Heart right ventricle (tissue), 16 donors: ENCODE measurements around the gene MT1B. TPM values are rescaled to one million over a fixed set of nuclear protein-coding genes. Genes with fewer than 3 reads are reported as not detected.

Experiments
- ATAC-seq, 8 donors: fragments of 200-7000 bp; cut with Tn5 transposase; one replicate each; pipeline ENCODE4 v1.9.1; 2020; ENCODE audit warnings: mild to moderate bottlenecking in 8 of 8, moderate library complexity in 8 of 8, moderate number of reproducible peaks in 1 of 8
- DNase-seq, 2 donors: peaks; one replicate each; pipeline ENCODE4 v3.0.0-alpha.2; 2020
- H3K27ac ChIP-seq, 10 donors: fragments of 200-600 bp; sonication (generic) in 2 of 10; one replicate each; pipeline versions ENCODE4 v1.5.0 to v1.8.0; 2020 to 2022; ENCODE audit warnings: mild to moderate bottlenecking in 3 of 10
- H3K27me3 ChIP-seq, 7 donors: fragments of 200-600 bp; one replicate each; pipeline ENCODE4 v1.8.0; 2021 to 2022; ENCODE audit warnings: mild to moderate bottlenecking in 2 of 7
- H3K36me3 ChIP-seq, 9 donors: fragments of 200-600 bp; sonication (generic) in 1 of 9; one replicate each; pipeline versions ENCODE4 v1.5.0 to v1.8.0; 2020 to 2022; ENCODE audit warnings: mild to moderate bottlenecking in 2 of 9
- H3K4me1 ChIP-seq, 9 donors: fragments of 200-600 bp; sonication (generic) in 1 of 9; one replicate each; pipeline versions ENCODE4 v1.5.0 to v1.8.0; 2020 to 2022; ENCODE audit warnings: mild to moderate bottlenecking in 4 of 9
- H3K4me3 ChIP-seq, 10 donors: fragments of 200-600 bp; sonication (generic) in 2 of 10; one replicate each; pipeline versions ENCODE4 v1.5.0 to v1.8.0; 2020 to 2022; ENCODE audit warnings: mild to moderate bottlenecking in 7 of 10, moderate library complexity in 2 of 10
- H3K9me3 ChIP-seq, 11 donors: fragments of 200-600 bp in 10 of 11; sonication (generic) in 2 of 11; one replicate each; pipeline versions ENCODE4 v1.5.0 to v1.8.0; 2013 to 2022; ENCODE audit warnings: mild to moderate bottlenecking in 2 of 11, control low read depth in 1 of 11, moderate library complexity in 1 of 11
- CTCF ChIP-seq, 9 donors: fragments of 200-600 bp; sonication (generic) in 2 of 9; IDR thresholded peaks; one replicate each; pipeline versions ENCODE4 v1.5.0 to v1.8.0; 2021 to 2022; ENCODE audit warnings: antibody characterized with exemption in 9 of 9, mild to moderate bottlenecking in 5 of 9, moderate library complexity in 1 of 9
- WGBS, 2 donors: extraction: QIAGEN DNeasy Blood & Tissue Kit; methylation state at CpG; one replicate each; pipeline ENCODE4 v1.1.7; 2013; ENCODE audit warnings: inconsistent platforms in 1 of 2; 5-methylcytosine and 5-hydroxymethylcytosine counted together
- intact Hi-C, 10 donors: fragments of 100-400 bp; cut with DNase I; formaldehyde crosslinking; loops; one replicate each; pipeline versions ENCODE4 v1.11.1 to v1.14.2; 2022
- polyA plus RNA-seq, 2 donors: library from polyadenylated mRNA; stranded (reverse); fragments of 200-250 nt; gene quantifications; one replicate each; pipeline ENCODE4 v1.2.3, GENCODE V29; 2013
- total RNA-seq, 10 donors: library from RNA; stranded (reverse); fragmentation: NEBNext Ultra II Directional in 3 of 10; extraction: Animal tissue kit (Norgen Biotek cat#: 25700) in 3 of 10; gene quantifications; one replicate each; pipeline versions ENCODE4 v1.2.1 to v1.2.4, GENCODE V29; 2021 to 2023
- donor health status: Arrhythmogenic right ventricular cardiomyopathy.
- donor health status: ischemic (EF 13 %, LVEDD 7.1; RV severe dilation, severe dysfunction).
- donor health status: healthy with polysubstance abuse.
- donor health status: DM: no; HTN: yes; CAD: no.
- donor health status: DM: no; HTN: no; CAD: no.
- donor health status: ischemic (EF 25% LVEDD 6.9; RV normal size, moderate dysfunction).
- donor health status: ischemic (EF 25% LVEDD 5.7; RV mildly dilated, moderate dysfunction).
- donor health status: healthy.
- donor health status: DM: yes; HTN: yes; CAD: no.
- donor health status: Ischemic cardiomyopathy.
- donor health status: ischemic (EF 35%, LVEDD 5.7; RV mildly dilated, moderate dysfunction).
- donor health status: nonischemic (EF 11% LVEDD 7.7; RV severe dilation, severe dysfunction).
- donor health status: DM: yes; HTN: yes; CAD: no.
- donor health status: PGD.
- donor health status: ischemic (EF 29% LVEDD 5.4; RV normal size, mild dysfunction).
- donor health status: nonischemic (EF 23%, LVEDD 6.1; RV moderate dilation, normal function).

MT1B gene
- total and polyA plus RNA-seq, 12 donors: not detected

- H3K4me3 ChIP-seq: no peak overlapping the region
- peaks cover 0 to 15% (median 11%) of the 10 kb centered on the region in 9 donors for H3K4me1 ChIP-seq
- H3K27me3 ChIP-seq: peaks cover 0 to 76% (median 56%) of the 10 kb centered on the region in 7 donors
- WGBS, 2 donors: 36 to 37% methylated on average over 33 of the region's 33 CpGs
- no peak overlapping the region for H3K27ac ChIP-seq
- no peaks in the 10 kb centered on the region for H3K36me3 ChIP-seq
- ATAC-seq: no peak
- no peak for DNase-seq
- intact Hi-C loops: loop anchor here in 1 of 10 donors (5.0 kb wide), 1 partner anchor 46 kb away; no protein-coding TSS in a partner anchor
- no peaks in the 10 kb centered on the region for H3K9me3 ChIP-seq
- TF ChIP-seq CTCF (IDR thresholded peaks at IDR 0.05): no peak
These were observed 3.9 kb upstream of the MT1B start for GRCh38 chr16:56647641-56648431.

GRCh38 chr16:56649271-56649670, 2.4 kb upstream of the MT1B start:
- H3K4me3 ChIP-seq: no peak overlapping the region
- H3K4me1 ChIP-seq: peaks cover 0 to under 1% (median 0%) of the 10 kb centered on the region in 9 donors
- WGBS, 2 donors: 84 to 91% methylated on average over 2 of the region's 2 CpGs
- no peak overlapping the region for H3K27ac ChIP-seq
- TF ChIP-seq CTCF (IDR thresholded peaks at IDR 0.05): no peak
- intact Hi-C loops: loop anchor here in 1 of 10 donors (5.0 kb wide), 1 partner anchor 47 kb away; no protein-coding TSS in a partner anchor
- H3K9me3 ChIP-seq: no peaks in the 10 kb centered on the region
- ATAC-seq (no peak), DNase-seq (no peak)
- no peaks in the 10 kb centered on the region for H3K36me3 ChIP-seq
- peaks cover 0 to 67% (median 45%) of the 10 kb centered on the region in 7 donors for H3K27me3 ChIP-seq

GRCh38 chr16:56649820-56650219, 1.9 kb upstream of the MT1B start:
- WGBS, 2 donors: 87 to 89% methylated on average over 3 of the region's 3 CpGs
- no peaks in the 10 kb centered on the region for H3K9me3 ChIP-seq
- no peaks in the 10 kb centered on the region for H3K4me1 ChIP-seq
- ATAC-seq (no peak), DNase-seq (no peak)
- intact Hi-C loops: loop anchor here in 1 of 10 donors (5.0 kb wide), 1 partner anchor 48 kb away; no protein-coding TSS in a partner anchor
- peaks cover 0 to 63% (median 41%) of the 10 kb centered on the region in 7 donors for H3K27me3 ChIP-seq
- TF ChIP-seq CTCF (IDR thresholded peaks at IDR 0.05): no peak
- no peak overlapping the region for H3K27ac ChIP-seq
- H3K4me3 ChIP-seq: no peak overlapping the region
- no peaks in the 10 kb centered on the region for H3K36me3 ChIP-seq

- no peak for TF ChIP-seq CTCF (IDR thresholded peaks at IDR 0.05)
- ATAC-seq (no peak), DNase-seq (no peak)
- no peaks in the 10 kb centered on the region for H3K36me3 ChIP-seq
- H3K27ac ChIP-seq: no peak overlapping the region
- intact Hi-C loops: no loop called here
- H3K4me3 ChIP-seq: no peak overlapping the region
- WGBS, 2 donors: 69 to 74% methylated on average over 1 of the region's 1 CpG
- peaks cover 0 to 35% (median 20%) of the 10 kb centered on the region in 7 donors for H3K27me3 ChIP-seq
- H3K4me1 ChIP-seq: peaks cover 0 to 6% (median 4%) of the 10 kb centered on the region in 9 donors
- no peaks in the 10 kb centered on the region for H3K9me3 ChIP-seq
These were observed 914 bp downstream of the MT1B start for GRCh38 chr16:56652600-56652999.
